HG03378 (cell line): ENCODE data around the gene CDH19.
"Not testable (repeated sequence)": the region's sequence is repeated elsewhere in the genome, so short reads cannot be mapped to it uniquely, and the experiment has no call there.

ENCODE experiments used
- ATAC-seq: cut with Tn5 transposase; IDR thresholded peaks from one replicate; pipeline ENCODE4 v1.9.1; 2021; ENCODE audit warnings: mild to moderate bottlenecking, moderate library complexity; ENCODE audit not compliant: unreplicated experiment

CDH19 gene

DNA sequence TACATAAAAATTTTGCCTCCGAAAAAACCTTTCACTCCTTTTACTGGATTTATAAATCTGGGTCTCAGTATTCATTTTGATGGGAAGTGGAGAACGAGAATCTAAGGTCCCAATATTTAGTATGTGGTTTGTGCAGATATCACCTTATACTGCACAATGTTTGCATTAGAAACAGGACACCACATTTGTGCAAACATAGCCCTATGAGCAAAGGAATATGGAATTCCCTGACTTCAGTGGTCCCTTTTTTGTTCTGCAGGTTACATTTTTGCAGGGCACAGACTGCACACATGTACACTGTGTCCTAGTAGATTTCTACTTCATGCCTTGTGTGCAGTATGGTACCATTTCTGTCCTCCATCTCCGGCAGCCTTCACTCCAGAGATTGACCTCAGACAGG, 130.0 kb downstream of the CDH19 start:
- no peak for ATAC-seq

DNA sequence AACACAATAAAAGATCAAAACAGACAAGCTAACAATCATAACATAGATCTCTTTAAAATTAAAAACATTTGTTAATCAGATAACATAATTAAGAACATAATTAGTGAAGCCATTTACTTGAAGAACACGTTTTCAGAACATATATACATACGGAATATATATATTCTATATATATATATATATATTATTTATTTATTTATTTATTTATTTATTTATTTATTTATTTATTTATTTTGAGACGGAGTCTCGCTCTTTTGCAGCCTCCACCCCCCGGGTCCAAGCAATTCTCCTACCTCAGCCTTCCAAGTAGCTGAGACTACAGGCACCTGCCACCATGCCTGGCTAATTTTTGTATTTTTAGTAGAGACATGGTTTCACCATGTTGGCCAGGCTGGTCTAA, 137.7 kb downstream of the CDH19 start:
- not testable (repeated sequence) for ATAC-seq

DNA sequence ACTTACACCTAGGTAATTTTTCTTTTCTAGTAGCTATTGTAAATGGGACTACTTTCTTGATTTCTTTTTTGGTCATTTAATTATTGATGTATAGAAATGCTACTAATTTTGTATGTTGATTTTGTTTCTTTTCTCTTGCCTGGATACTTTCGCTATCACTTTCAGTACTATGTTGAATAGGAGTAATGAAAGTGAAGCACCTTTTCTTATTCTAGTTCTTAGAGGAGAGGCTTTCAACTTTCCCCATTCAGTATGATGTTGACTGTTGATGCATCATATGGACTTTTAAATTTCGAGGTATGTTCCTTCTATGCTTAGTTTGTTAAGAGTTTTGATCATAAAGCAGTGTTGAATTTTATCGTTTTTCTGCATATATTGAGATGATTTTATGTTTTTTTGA, 142.5 kb downstream of the CDH19 start:
- no peak for ATAC-seq

DNA sequence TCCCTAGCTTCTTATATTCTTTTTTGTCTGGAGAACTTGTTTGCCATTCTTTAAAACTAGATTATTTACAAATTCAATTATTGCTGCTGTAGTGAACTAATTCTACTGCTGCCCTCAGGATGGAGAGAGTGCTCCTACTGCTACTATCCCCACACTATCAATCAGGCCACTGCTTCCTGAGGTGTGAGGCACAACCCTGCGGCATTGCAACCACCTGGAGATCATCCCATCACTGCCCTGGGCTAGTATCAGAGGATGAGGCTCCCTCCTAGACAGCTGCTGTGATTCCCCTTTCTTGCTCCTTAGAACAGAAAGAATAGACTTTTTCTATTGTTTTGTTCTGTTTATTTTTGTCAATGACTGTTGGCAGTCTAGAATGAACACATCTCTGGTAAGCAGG, 146.6 kb downstream of the CDH19 start:
- no peak for ATAC-seq
